DMS 273 treated with DMSO at 0.1 percent for 48 hours (cell line): Measurements from ENCODE around the gene PPP4C.

Experiments used
- DNase-seq: peaks from one replicate; lab custom pipeline; 2025; lab: John Stamatoyannopoulos, UW

The PPP4C gene

GRCh38 chr16:30054959-30055553 lies 20.7 kb upstream of the PPP4C start:
- no peak for DNase-seq

- DNase-seq, result no peak
These were observed 15.4 kb upstream of the PPP4C start for GRCh38 chr16:30060346-30060745.

- DNase-seq, result no peak
These were observed 14.8 kb upstream of the PPP4C start for GRCh38 chr16:30060836-30061554.

- DNase-seq, result no peak
These were observed 12.4 kb upstream of the PPP4C start for GRCh38 chr16:30063278-30063892.

GRCh38 chr16:30063893-30064728 lies 11.7 kb upstream of the PPP4C start:
- peak; percentile 67 for DNase-seq

- no peak for DNase-seq
These were observed 11.1 kb upstream of the PPP4C start for GRCh38 chr16:30064729-30065101.

GRCh38 chr16:30065102-30065942 lies 10.5 kb upstream of the PPP4C start, which contains the start of gene ALDOA:
TSS of gene ALDOA (plus strand) at chr16:30065760. CDS start at chr16:30066898, 1,138 bp downstream.
- peak; percentile 95 for DNase-seq

- DNase-seq, result no peak
These were observed 9.6 kb upstream of the PPP4C start for GRCh38 chr16:30065943-30066760.

GRCh38 chr16:30066761-30067583 lies 8.8 kb upstream of the PPP4C start:
- DNase-seq, result no peak

GRCh38 chr16:30067584-30067916 lies 8.2 kb upstream of the PPP4C start:
- no peak for DNase-seq

GRCh38 chr16:30068333-30068732 lies 7.5 kb upstream of the PPP4C start:
- no peak for DNase-seq

GRCh38 chr16:30068750-30069610 lies 6.8 kb upstream of the PPP4C start:
- no peak for DNase-seq

- DNase-seq, result no peak
These were observed 6.0 kb upstream of the PPP4C start for GRCh38 chr16:30069611-30070462.

- no peak for DNase-seq
These were observed 5.3 kb upstream of the PPP4C start for GRCh38 chr16:30070490-30070889.

GRCh38 chr16:30076276-30076791 lies 540 bp downstream of the PPP4C start:
- no peak for DNase-seq

GRCh38 chr16:30077656-30078055 lies 1.9 kb downstream of the PPP4C start:
- no peak for DNase-seq

- no peak for DNase-seq
These were observed 3.0 kb downstream of the PPP4C start for GRCh38 chr16:30078744-30079143.

GRCh38 chr16:30079480-30079879 lies 3.7 kb downstream of the PPP4C start:
- DNase-seq, result no peak
